Renal cortical epithelial cell (primary cell): Measurements from ENCODE around the gene OR51T1. TPM values are rescaled to one million over a fixed set of nuclear protein-coding genes. Genes with fewer than 3 reads are reported as not detected.
A peak's percentile ranks its signal among the peaks of the same experiment; 100 is the strongest.
"Not testable (repeated sequence)": the region's sequence is repeated elsewhere in the genome, so short reads cannot be mapped to it uniquely, and the experiment has no call there.

Experiments
- DNase-seq: peaks from one replicate; pipeline ENCODE4 v3.0.0-alpha.2; 2011; ENCODE audit warnings: low read depth
- total RNA-seq: library from RNA; depleted of rRNA; stranded (reverse); fragments of >200 nt; gene quantifications from 2 replicates; pipeline ENCODE4 v1.2.3, GENCODE V29; 2014

OR51T1 gene, protein sequence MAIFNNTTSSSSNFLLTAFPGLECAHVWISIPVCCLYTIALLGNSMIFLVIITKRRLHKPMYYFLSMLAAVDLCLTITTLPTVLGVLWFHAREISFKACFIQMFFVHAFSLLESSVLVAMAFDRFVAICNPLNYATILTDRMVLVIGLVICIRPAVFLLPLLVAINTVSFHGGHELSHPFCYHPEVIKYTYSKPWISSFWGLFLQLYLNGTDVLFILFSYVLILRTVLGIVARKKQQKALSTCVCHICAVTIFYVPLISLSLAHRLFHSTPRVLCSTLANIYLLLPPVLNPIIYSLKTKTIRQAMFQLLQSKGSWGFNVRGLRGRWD
- not detected in 2 replicates for total RNA-seq

- peak; percentile 5 for DNase-seq
Observed at GRCh38 chr11:4881860-4882500, at the start of gene OR51T1. Gene OR51T1 (plus strand): TSS chr11:4881900. CDS start chr11:4881900, 0 bp downstream.

DNA sequence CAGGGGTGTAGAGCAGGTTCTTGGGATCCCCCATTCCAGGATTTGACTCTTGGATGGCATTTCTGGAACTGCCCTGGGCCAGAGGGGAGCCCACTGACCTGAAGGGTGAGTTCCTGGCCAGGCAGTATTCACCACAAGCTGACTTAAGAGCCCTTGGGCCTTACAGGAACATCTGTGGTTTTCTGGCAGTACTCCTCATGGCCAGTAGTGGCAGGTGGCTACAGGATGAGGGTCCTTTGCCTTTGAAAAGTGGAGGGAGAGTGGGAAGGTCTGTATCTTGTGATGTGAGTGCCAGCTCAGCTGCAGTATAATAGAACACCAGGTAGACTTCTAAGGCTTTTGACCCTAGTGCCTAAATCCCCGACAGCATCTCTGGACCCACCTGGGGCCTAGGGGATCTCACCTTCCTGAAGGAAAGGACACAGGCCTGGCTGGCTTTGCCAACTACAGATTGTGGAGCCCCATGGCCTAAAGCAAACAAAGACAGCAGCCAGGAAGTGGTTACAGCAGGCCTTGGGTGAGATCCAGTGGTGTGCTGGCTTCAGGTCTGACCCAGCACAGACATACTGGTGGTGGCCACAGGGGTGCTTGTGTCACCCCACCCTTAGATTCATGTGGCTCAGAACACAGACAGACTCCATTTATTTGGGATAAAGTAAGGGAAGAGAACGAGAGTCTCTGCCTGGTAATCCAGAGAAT lies 41.7 kb upstream of the OR51T1 start:
- no peak for DNase-seq

- no peak for DNase-seq
Observed at GRCh38 chr11:4848908-4849532, 32.7 kb upstream of the OR51T1 start, which contains the start of gene OR51S1. Gene OR51S1 (minus strand): TSS chr11:4849208. CDS start chr11:4849208, 0 bp downstream.

DNA sequence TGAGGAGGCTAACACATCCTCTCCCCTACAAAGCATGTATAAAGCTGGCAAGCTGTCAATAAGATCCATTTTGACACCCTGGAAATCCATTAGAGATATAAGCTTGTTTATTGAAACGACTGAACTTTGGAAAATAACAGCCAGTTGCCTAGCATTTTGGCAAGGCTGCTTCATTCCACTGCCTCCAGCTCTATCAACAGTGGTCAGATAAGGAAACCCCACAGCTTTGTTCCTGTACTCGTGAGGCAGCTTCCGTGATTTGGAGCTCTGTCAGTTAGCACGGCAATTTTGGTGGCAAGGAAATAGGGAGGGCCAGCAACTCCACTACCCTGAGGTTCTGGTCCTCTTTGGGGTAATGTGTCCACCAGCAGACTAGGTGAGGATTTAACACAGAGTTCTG lies 30.7 kb upstream of the OR51T1 start:
- DNase-seq, result no peak

GRCh38 chr11:4854286-4854685 lies 27.4 kb upstream of the OR51T1 start:
- not testable (repeated sequence) for DNase-seq

GRCh38 chr11:4862447-4863236 lies 19.1 kb upstream of the OR51T1 start:
- no peak for DNase-seq

DNA sequence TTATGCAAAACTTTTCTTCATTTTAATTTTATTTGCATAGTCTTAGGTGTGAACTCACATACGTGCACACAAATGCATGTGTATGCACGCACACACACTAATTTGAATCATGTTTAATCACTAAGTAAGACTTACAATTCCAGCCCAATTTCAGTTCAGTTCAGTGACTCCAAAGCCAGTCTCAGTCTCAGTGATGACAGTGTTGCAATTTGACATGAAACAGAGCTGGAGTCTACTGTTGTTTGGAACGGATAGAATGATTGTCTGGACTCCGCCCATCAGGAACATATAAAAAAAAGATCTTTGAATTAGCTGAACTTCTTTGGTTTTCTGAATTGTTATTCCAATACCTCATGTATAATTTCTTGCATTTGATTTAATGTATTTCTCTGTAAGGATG lies 17.8 kb upstream of the OR51T1 start:
- DNase-seq, result no peak

DNA sequence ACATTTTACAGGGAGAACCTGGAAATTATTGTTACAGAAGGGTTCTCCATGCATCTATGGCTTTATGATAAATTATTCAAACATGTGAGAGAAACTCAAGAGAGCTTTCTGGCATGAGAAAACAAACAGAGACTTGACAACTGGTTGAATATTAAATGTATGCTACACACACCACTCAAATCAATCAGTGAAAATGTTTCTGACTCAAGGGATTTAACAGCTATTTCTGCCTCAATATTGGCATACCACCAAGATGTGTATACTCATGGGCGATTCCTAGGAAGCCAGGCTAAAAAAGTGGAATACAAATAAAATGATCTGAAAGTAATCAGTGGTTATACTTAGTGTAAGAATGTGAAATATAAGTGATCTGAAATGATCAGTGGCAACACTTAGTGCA lies 15.8 kb upstream of the OR51T1 start:
- DNase-seq, result peak; percentile 11

- no peak for DNase-seq
Observed at GRCh38 chr11:4881188-4881587, 512 bp upstream of the OR51T1 start.

DNA sequence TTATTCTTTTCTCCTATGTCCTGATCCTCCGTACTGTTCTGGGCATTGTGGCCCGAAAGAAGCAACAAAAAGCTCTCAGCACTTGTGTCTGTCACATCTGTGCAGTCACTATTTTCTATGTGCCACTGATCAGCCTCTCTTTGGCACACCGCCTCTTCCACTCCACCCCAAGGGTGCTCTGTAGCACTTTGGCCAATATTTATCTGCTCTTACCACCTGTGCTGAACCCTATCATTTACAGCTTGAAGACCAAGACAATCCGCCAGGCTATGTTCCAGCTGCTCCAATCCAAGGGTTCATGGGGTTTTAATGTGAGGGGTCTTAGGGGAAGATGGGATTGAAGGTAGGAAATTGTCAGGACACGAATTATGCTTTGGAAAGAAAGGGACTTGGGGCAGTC lies 843 bp downstream of the OR51T1 start:
- DNase-seq, result no peak

GRCh38 chr11:4884361-4884760 lies 2.7 kb downstream of the OR51T1 start:
- no peak for DNase-seq

- DNase-seq, result no peak
Observed at GRCh38 chr11:4886186-4886585, 4.5 kb downstream of the OR51T1 start.

- DNase-seq, result no peak
Observed at GRCh38 chr11:4887591-4887990, 5.9 kb downstream of the OR51T1 start.

- DNase-seq, result no peak
Observed at GRCh38 chr11:4890279-4890678, 8.6 kb downstream of the OR51T1 start.

- DNase-seq, result peak; percentile 87
Observed at GRCh38 chr11:4891996-4892640, 10.4 kb downstream of the OR51T1 start.

DNA sequence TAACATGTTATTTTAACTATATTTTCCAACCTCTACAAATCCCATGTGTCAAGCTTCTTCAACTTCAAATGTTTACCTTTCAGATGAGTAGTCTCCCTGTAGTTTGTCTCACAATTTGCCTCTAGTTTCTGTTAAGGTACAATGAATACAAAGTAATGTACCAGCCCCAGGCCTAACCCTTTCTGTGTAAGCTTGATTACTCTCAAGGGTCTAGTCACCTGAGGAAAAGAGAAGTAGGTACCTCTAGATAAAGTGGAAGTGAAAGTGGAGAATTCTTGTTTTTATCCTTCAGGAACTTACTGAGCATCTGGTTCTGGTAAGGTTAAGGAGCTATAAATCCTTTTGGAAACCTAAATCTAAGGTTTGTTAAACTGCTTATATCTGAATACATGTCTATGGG lies 21.8 kb downstream of the OR51T1 start, which contains the start of gene OR51A7:
TSS of gene OR51A7 (plus strand) at position 300 of the 400 bp plus-strand sequence. CDS start 3,587 bp downstream, outside the sequence.
- DNase-seq, result no peak

- peak; percentile 73 for DNase-seq
Observed at GRCh38 chr11:4916581-4916980, 34.9 kb downstream of the OR51T1 start.

GRCh38 chr11:4919250-4919649 lies 37.5 kb downstream of the OR51T1 start, which contains the start of gene OR51G2:
Gene OR51G2 (minus strand): TSS chr11:4919350. CDS start chr11:4915663, 3,687 bp downstream.
- no peak for DNase-seq

GRCh38 chr11:4921796-4922195 lies 40.1 kb downstream of the OR51T1 start:
- DNase-seq, result peak; percentile 48

GRCh38 chr11:4922304-4922703 lies 40.6 kb downstream of the OR51T1 start:
- no peak for DNase-seq

DNA sequence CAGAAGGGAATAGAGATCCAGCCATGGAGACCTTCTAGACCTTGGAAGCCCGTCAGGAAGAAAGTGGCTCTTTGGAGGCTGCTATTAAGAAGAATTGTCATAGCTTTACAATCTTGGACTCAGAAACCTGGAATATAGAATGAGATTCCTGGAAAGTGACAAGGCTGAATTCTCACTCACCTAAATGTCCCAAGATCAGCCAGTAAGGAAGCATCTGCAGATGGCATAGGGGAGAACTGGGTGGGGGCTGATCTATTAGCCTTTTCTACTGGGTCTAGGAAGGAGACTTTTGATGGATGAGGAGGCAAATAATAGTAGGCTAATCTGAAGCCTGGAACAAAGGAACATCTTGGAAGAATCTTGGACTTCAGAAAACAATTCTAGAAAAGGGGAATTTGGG lies 42.5 kb downstream of the OR51T1 start, which contains the start of gene OR51G1:
TSS of gene OR51G1 (minus strand) at position 101 of the 400 bp plus-strand sequence. CDS start at position 101, 0 bp downstream.
- DNase-seq, result no peak
